Neural cell (in vitro differentiated cells): Measurements from ENCODE around the gene PGC. TPM values are rescaled to one million over a fixed set of nuclear protein-coding genes. Genes with fewer than 3 reads are reported as not detected.

Source experiments
- H2AFZ ChIP-seq: fragments of 200-600, 300-800 bp; sonication (generic), shearing (Covaris generic); 2 replicates; pipeline ENCODE4 v1.6.0; 2014; ENCODE audit warnings: low read depth, mild to moderate bottlenecking, antibody characterized with exemption, low read length, moderate library complexity
- H3F3A ChIP-seq: fragments of 200-600 bp; shearing (Covaris generic); 2 replicates; pipeline ENCODE4 v1.6.1; 2016; ENCODE audit warnings: mild to moderate bottlenecking, moderate library complexity, mixed read lengths, antibody characterized with exemption, low read length; ENCODE audit not compliant: insufficient read depth, poor library complexity, severe bottlenecking
- H3K27ac ChIP-seq: fragments of 200-600, 300-800 bp; sonication (generic), shearing (Covaris generic); 2 replicates; pipeline ENCODE4 v1.5.1; 2014; ENCODE audit warnings: mild to moderate bottlenecking, low read length, moderate library complexity
- H3K27me3 ChIP-seq: fragments of 300-800, 200-600 bp; sonication (generic), shearing (Covaris generic); 2 replicates; pipeline ENCODE4 v1.6.0; 2014; ENCODE audit warnings: mild to moderate bottlenecking, low read depth, low read length, moderate library complexity; ENCODE audit not compliant: insufficient read depth
- H3K36me3 ChIP-seq: fragments of 300-800, 200-600 bp; sonication (generic), shearing (Covaris generic); 2 replicates; pipeline ENCODE4 v1.5.1; 2014; ENCODE audit warnings: mild to moderate bottlenecking, antibody characterized with exemption, low read length, moderate library complexity; ENCODE audit not compliant: insufficient read depth
- H3K4me2 ChIP-seq: fragments of 300-800, 200-600 bp; sonication (generic), shearing (Covaris generic); 2 replicates; pipeline ENCODE4 v1.6.0; 2014; ENCODE audit warnings: mild to moderate bottlenecking, low read length
- H3K4me3 ChIP-seq: fragments of 300-800, 200-600 bp; sonication (generic), shearing (Covaris generic); 2 replicates; pipeline ENCODE4 v1.5.1; 2014; ENCODE audit warnings: mild to moderate bottlenecking, low read length, moderate library complexity
- H3K79me2 ChIP-seq: fragments of 200-600 bp; shearing (Covaris generic); replicated peaks from 2 replicates; pipeline ENCODE4 v1.6.0; 2014; ENCODE audit warnings: mild to moderate bottlenecking, low read length, moderate library complexity; ENCODE audit not compliant: insufficient read depth
- H3K9ac ChIP-seq: fragments of 300-800, 200-600 bp; sonication (generic), shearing (Covaris generic); 2 replicates; pipeline ENCODE4 v1.6.1; 2016; ENCODE audit warnings: mild to moderate bottlenecking, low read length, mixed read lengths
- H3K9me2 ChIP-seq: fragments of 200-600 bp; shearing (Covaris generic); 2 replicates; pipeline ENCODE4 v1.6.1; 2016; ENCODE audit warnings: mild to moderate bottlenecking, low read length, mixed read lengths; ENCODE audit not compliant: insufficient read depth
- H3K9me3 ChIP-seq: fragments of 200-600, 300-800 bp; sonication (generic), shearing (Covaris generic); 2 replicates; pipeline ENCODE4 v1.6.1; 2016; ENCODE audit warnings: mild to moderate bottlenecking, mixed run types, low read length, moderate library complexity, mixed read lengths
- H4K20me1 ChIP-seq: fragments of 200-600 bp; shearing (Covaris generic); 2 replicates; pipeline ENCODE4 v1.6.1; 2016; ENCODE audit warnings: mild to moderate bottlenecking, mixed run types; ENCODE audit not compliant: insufficient read depth
- EP300 ChIP-seq: fragments of 450-650 bp; conservative IDR thresholded peaks from 2 replicates; pipeline ENCODE4 v1.6.1; 2014; ENCODE audit warnings: antibody characterized with exemption, mild to moderate bottlenecking, moderate library complexity; ENCODE audit not compliant: poor library complexity, severe bottlenecking
- EZH2 ChIP-seq: fragments of 200-600, 300-800 bp; shearing (Covaris generic), sonication (generic); IDR thresholded peaks from 2 replicates; pipeline ENCODE4 v1.6.1; 2014; ENCODE audit warnings: antibody characterized with exemption, low read length, borderline replicate concordance, mild to moderate bottlenecking; ENCODE audit not compliant: insufficient read depth, poor library complexity, severe bottlenecking
- MXI1 ChIP-seq: fragments of 450-650 bp; conservative IDR thresholded peaks from 2 replicates; pipeline ENCODE4 v1.6.1; 2014; ENCODE audit warnings: antibody characterized with exemption, mild to moderate bottlenecking; ENCODE audit not compliant: poor library complexity, severe bottlenecking
- POLR2AphosphoS5 ChIP-seq: IDR thresholded peaks from 2 replicates; pipeline ENCODE4 v1.6.1; 2012
- RAD21 ChIP-seq: fragments of 450-650 bp; conservative IDR thresholded peaks from 2 replicates; pipeline ENCODE4 v1.6.1; 2014; ENCODE audit warnings: antibody characterized with exemption, mild to moderate bottlenecking, moderate library complexity
- REST ChIP-seq: IDR thresholded peaks from 2 replicates; pipeline ENCODE4 v1.6.1; 2012; ENCODE audit warnings: borderline replicate concordance
- SMC3 ChIP-seq: fragments of 450-650 bp; conservative IDR thresholded peaks from 2 replicates; pipeline ENCODE4 v1.6.1; 2014; ENCODE audit warnings: antibody characterized with exemption, mild to moderate bottlenecking, moderate library complexity; ENCODE audit not compliant: poor library complexity
- TAF1 ChIP-seq: IDR thresholded peaks from 2 replicates; pipeline ENCODE4 v1.6.1; 2012; ENCODE audit warnings: low read depth
- polyA plus RNA-seq: library from polyadenylated mRNA; depleted of rRNA; stranded (reverse); fragments of >200 nt; gene quantifications from 2 replicates; pipeline ENCODE4 v1.2.3, GENCODE V29; 2014
- TF ChIP-seq, protein P1 (sequence below): fragments of 450-650 bp; IDR thresholded peaks from 2 replicates; pipeline ENCODE4 v1.5.1; 2014; ENCODE audit warnings: antibody characterized with exemption, mild to moderate bottlenecking, moderate library complexity; ENCODE audit not compliant: poor library complexity, severe bottlenecking

The PGC gene
- polyA plus RNA-seq, 1 donor from 2014 or later: not detected

- H3K4me3 ChIP-seq: no peak overlapping the region
- no peaks in the 10 kb centered on the region for H3F3A ChIP-seq
- no peaks in the 10 kb centered on the region for H3K9me3 ChIP-seq
- H3K4me2 ChIP-seq: no peak overlapping the region
- no peaks in the 10 kb centered on the region for H3K36me3 ChIP-seq
- no peaks in the 10 kb centered on the region for H3K9me2 ChIP-seq
- H3K9ac ChIP-seq: no peak overlapping the region
- no peaks in the 10 kb centered on the region for H4K20me1 ChIP-seq
- no peaks in the 10 kb centered on the region for H3K27me3 ChIP-seq
- TF ChIP-seq MXI1 (no peak), EP300 (no peak), REST (no peak), TAF1 (no peak), EZH2 (no peak), POLR2AphosphoS5 (no peak), SMC3 (no peak), RAD21 (no peak)
- TF ChIP-seq, protein P1, sequence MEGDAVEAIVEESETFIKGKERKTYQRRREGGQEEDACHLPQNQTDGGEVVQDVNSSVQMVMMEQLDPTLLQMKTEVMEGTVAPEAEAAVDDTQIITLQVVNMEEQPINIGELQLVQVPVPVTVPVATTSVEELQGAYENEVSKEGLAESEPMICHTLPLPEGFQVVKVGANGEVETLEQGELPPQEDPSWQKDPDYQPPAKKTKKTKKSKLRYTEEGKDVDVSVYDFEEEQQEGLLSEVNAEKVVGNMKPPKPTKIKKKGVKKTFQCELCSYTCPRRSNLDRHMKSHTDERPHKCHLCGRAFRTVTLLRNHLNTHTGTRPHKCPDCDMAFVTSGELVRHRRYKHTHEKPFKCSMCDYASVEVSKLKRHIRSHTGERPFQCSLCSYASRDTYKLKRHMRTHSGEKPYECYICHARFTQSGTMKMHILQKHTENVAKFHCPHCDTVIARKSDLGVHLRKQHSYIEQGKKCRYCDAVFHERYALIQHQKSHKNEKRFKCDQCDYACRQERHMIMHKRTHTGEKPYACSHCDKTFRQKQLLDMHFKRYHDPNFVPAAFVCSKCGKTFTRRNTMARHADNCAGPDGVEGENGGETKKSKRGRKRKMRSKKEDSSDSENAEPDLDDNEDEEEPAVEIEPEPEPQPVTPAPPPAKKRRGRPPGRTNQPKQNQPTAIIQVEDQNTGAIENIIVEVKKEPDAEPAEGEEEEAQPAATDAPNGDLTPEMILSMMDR: no peak
- H3K27ac ChIP-seq: no peak overlapping the region
- H2AFZ ChIP-seq: no peak overlapping the region
- H3K79me2 ChIP-seq: no peaks in the 10 kb centered on the region
These were observed 57.8 kb downstream of the PGC start for GRCh38 chr6:41689171-41690008.

DNA sequence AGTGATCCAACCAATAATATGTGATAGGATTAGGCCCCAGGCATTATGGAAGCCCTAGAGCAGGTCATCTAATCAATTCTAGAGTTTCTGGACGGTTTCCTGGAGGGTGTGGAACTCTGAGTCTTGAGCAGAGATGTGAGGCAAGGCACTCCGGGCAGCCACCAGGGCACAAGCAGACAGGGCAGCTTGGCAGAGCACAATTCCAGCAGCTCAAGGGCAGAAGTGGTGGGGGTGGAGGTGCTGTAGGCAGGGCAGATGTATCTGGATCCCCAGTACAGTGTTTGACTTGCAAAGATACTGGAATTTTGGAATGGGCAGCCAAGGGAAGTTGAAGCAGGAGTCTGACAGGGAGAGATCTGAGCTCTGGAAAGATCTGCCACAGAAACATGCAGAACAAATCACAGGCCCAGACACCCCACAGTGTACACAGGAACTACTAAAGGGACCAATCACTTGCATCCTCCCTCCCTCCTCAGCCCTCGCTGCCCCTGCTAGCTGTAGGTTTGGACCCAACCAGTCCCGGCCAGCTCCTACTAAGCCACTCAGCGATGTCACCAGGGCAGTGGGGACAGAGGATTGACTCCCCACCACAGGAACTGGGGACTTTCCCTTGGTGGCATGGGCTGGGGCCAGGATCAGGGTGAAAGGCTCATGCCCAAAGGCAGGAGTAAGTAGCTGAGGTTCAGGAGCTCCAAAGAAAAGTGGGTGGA is 58.8 kb downstream of the PGC start:
- Histone ChIP-seq H3K79me2 (no peaks in the 10 kb centered on the region), H3F3A (no peaks in the 10 kb centered on the region), H3K4me3 (no peak overlapping the region), H3K27ac (no peak overlapping the region), H3K4me2 (no peak overlapping the region), H4K20me1 (no peaks in the 10 kb centered on the region), H3K9me3 (no peaks in the 10 kb centered on the region), H3K36me3 (no peaks in the 10 kb centered on the region), H3K9me2 (no peaks in the 10 kb centered on the region), H2AFZ (no peak overlapping the region), H3K27me3 (no peaks in the 10 kb centered on the region), H3K9ac (no peak overlapping the region)
- no peak for TF ChIP-seq SMC3
- TF ChIP-seq TAF1: no peak
- no peak for TF ChIP-seq EZH2
- TF ChIP-seq POLR2AphosphoS5: no peak
- no peak for TF ChIP-seq REST
- TF ChIP-seq RAD21: no peak
- TF ChIP-seq MXI1: no peak
- TF ChIP-seq EP300: no peak
- TF ChIP-seq, protein P1: no peak
